Esophagus muscularis mucosa (tissue), 4 donors: Measurements from ENCODE around the gene TMC1.

Source experiments
- EP300 ChIP-seq: sonication (generic); formaldehyde crosslinking; IDR thresholded peaks from one replicate; pipeline ENCODE4 v1.6.1; 2017; ENCODE audit warnings: antibody characterized with exemption
- POLR2A ChIP-seq: fragments of 450-650 bp; IDR thresholded peaks from one replicate; pipeline ENCODE4 v1.6.1; 2017; ENCODE audit warnings: antibody characterized with exemption, moderate library complexity, mild to moderate bottlenecking, low read depth
- POLR2AphosphoS5 ChIP-seq, 2 donors: sonication (generic); formaldehyde crosslinking; IDR thresholded peaks; one replicate each; pipeline ENCODE4 v1.6.1; 2017; ENCODE audit warnings: antibody characterized with exemption in 2 of 2
- TF ChIP-seq, protein P1 (sequence below), 3 experiments: fragments of 200-600 bp in 2 of 3; fragments of 450-650 bp in 1 of 3; sonication (generic) in 2 of 3; IDR thresholded peaks; one replicate each; pipeline ENCODE4 v1.5.1; 2017 to 2019; ENCODE audit warnings: antibody characterized with exemption in 3 of 3, mild to moderate bottlenecking in 2 of 3, moderate library complexity in 1 of 3

DNA sequence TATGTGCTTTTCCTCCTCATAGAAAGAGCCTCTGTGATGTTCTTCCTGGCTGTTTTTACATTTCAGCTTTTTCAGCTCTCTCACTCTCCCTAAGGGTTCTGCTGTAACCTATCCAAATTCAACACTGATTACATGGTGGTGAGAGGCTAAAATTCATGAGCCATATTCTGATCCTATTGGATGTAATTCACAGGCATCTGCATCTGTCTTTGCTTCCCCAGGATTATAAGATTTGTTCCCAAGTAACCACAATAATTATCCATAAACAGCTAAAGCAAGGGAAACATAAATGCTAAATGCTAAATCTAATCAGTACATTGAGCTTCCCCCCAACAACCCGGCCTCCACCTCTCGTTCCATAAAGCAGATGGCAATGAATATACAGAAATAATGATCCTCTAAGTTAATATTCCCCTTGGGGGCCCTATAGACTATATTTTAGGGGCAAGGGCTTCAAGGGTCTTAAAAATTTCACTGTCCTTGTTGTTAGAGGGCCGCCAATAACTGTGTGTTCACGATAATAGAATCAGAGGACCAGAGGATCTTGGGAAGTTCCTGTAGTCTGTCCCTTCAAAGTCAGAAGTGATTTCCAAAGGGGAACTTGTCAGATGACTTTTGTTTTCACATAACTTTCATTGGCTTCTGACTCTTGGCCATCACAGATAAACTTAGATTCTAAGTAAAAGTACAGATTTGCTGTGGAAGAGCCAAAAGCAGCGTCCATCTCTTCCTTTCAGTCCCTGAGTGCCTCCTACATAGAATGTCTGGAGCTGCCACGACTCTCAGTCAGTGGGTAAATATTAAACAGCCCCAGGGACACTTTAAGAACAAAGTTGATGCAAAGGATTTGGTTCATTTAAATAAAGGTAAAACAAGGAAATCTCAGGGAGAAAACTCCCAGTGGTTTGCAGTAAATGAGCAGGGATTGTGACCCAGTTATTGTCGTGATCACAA is 305.9 kb downstream of the TMC1 start:
- TF ChIP-seq, protein P1, sequence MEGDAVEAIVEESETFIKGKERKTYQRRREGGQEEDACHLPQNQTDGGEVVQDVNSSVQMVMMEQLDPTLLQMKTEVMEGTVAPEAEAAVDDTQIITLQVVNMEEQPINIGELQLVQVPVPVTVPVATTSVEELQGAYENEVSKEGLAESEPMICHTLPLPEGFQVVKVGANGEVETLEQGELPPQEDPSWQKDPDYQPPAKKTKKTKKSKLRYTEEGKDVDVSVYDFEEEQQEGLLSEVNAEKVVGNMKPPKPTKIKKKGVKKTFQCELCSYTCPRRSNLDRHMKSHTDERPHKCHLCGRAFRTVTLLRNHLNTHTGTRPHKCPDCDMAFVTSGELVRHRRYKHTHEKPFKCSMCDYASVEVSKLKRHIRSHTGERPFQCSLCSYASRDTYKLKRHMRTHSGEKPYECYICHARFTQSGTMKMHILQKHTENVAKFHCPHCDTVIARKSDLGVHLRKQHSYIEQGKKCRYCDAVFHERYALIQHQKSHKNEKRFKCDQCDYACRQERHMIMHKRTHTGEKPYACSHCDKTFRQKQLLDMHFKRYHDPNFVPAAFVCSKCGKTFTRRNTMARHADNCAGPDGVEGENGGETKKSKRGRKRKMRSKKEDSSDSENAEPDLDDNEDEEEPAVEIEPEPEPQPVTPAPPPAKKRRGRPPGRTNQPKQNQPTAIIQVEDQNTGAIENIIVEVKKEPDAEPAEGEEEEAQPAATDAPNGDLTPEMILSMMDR (IDR thresholded peaks at IDR 0.05), result no peak
- no peak for TF ChIP-seq EP300
- TF ChIP-seq POLR2AphosphoS5 (IDR thresholded peaks at IDR 0.05), result no peak
- no peak for TF ChIP-seq POLR2A
